ENCODE data around the gene UBE2E2.

DNA sequence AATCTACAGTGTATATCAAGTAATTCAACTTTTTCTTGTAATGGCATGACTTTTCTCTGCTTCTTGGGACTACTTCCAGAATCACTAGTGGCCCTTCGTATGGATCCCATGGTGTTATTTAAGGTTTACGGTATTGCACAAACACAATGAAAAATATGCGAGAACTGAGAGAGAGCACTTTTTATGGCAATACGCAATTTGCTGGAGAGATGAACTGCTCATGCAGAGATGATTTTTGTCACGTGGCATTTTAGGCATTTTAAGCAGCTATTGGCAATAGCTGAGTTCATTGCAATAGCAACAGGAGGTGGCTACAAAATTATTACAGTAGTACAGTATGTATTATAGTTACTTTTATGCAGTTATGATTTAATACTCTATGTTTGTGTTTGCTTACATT is 294.0 kb downstream of the UBE2E2 start:
- TF ChIP-seq, protein P1, sequence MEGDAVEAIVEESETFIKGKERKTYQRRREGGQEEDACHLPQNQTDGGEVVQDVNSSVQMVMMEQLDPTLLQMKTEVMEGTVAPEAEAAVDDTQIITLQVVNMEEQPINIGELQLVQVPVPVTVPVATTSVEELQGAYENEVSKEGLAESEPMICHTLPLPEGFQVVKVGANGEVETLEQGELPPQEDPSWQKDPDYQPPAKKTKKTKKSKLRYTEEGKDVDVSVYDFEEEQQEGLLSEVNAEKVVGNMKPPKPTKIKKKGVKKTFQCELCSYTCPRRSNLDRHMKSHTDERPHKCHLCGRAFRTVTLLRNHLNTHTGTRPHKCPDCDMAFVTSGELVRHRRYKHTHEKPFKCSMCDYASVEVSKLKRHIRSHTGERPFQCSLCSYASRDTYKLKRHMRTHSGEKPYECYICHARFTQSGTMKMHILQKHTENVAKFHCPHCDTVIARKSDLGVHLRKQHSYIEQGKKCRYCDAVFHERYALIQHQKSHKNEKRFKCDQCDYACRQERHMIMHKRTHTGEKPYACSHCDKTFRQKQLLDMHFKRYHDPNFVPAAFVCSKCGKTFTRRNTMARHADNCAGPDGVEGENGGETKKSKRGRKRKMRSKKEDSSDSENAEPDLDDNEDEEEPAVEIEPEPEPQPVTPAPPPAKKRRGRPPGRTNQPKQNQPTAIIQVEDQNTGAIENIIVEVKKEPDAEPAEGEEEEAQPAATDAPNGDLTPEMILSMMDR (IDR thresholded peaks at IDR 0.05): no peak
- TF ChIP-seq POLR2A (IDR thresholded peaks at IDR 0.05): no peak

All from esophagus squamous epithelium (tissue), 4 donors.